Stimulated activated CD8-positive, alpha-beta memory T cell treated with anti-CD3 and anti-CD28 coated beads, Interleukin-15, amount 100 ng/mL, for 48 hours (primary cell): ENCODE results near the gene BCAS4.

Source experiments
- DNase-seq, 2 donors: peaks; one replicate each; pipeline ENCODE4 v3.0.0-alpha.2; 2020; ENCODE audit warnings: low read depth in 2 of 2

BCAS4 gene

GRCh38 chr20:50855498-50856474 is 60.9 kb downstream of the BCAS4 start:
- no peak for DNase-seq

- DNase-seq = no peak
Measured at GRCh38 chr20:50856475-50857041, 61.7 kb downstream of the BCAS4 start.

GRCh38 chr20:50857348-50857747 is 62.5 kb downstream of the BCAS4 start:
- DNase-seq = no peak

- DNase-seq = no peak
Measured at GRCh38 chr20:50858525-50858924, 63.7 kb downstream of the BCAS4 start.

- no peak for DNase-seq
Measured at GRCh38 chr20:50859161-50859560, 64.3 kb downstream of the BCAS4 start.

- DNase-seq = no peak
Measured at GRCh38 chr20:50861012-50861411, 66.2 kb downstream of the BCAS4 start.

- DNase-seq = no peak
Measured at GRCh38 chr20:50862546-50862945, 67.7 kb downstream of the BCAS4 start.

- DNase-seq = no peak
Measured at GRCh38 chr20:50865114-50865513, 70.3 kb downstream of the BCAS4 start.

GRCh38 chr20:50865591-50865990 is 70.7 kb downstream of the BCAS4 start:
- no peak for DNase-seq

GRCh38 chr20:50866036-50866685 is 71.3 kb downstream of the BCAS4 start:
- DNase-seq = no peak

- no peak for DNase-seq
Measured at GRCh38 chr20:50866831-50867230, 72.0 kb downstream of the BCAS4 start.

- no peak for DNase-seq
Measured at GRCh38 chr20:50867805-50868204, 72.9 kb downstream of the BCAS4 start.

GRCh38 chr20:50868509-50869495 is 73.9 kb downstream of the BCAS4 start:
- no peak for DNase-seq

GRCh38 chr20:50870561-50871161 is 75.8 kb downstream of the BCAS4 start:
- no peak for DNase-seq

GRCh38 chr20:50872560-50873425 is 77.9 kb downstream of the BCAS4 start:
- no peak for DNase-seq

GRCh38 chr20:50873585-50873984 is 78.7 kb downstream of the BCAS4 start:
- DNase-seq = no peak

- DNase-seq = no peak
Measured at GRCh38 chr20:50874111-50874757, 79.4 kb downstream of the BCAS4 start.

- no peak for DNase-seq
Measured at GRCh38 chr20:50874758-50875665, 80.2 kb downstream of the BCAS4 start.
